Lower lobe of right lung (tissue), 2 donors: Measurements from ENCODE around the gene FASN. TPM values are rescaled to one million over a fixed set of nuclear protein-coding genes. Genes with fewer than 3 reads are reported as not detected.

ENCODE experiments used
- ATAC-seq, 2 donors: fragments of 200-7000 bp; cut with Tn5 transposase; one replicate each; pipeline ENCODE4 v1.9.1; 2020 to 2022; ENCODE audit warnings: mild to moderate bottlenecking in 2 of 2, moderate library complexity in 2 of 2
- DNase-seq: peaks from one replicate; pipeline ENCODE4 v3.0.0-alpha.2; 2020
- H3K27ac ChIP-seq: fragments of 200-600 bp; one replicate; pipeline ENCODE4 v1.8.0; 2022
- H3K27me3 ChIP-seq: fragments of 200-600 bp; one replicate; pipeline ENCODE4 v1.8.0; 2022; ENCODE audit warnings: low read depth
- H3K36me3 ChIP-seq: fragments of 200-600 bp; one replicate; pipeline ENCODE4 v1.8.0; 2022; ENCODE audit warnings: mild to moderate bottlenecking
- H3K4me1 ChIP-seq: fragments of 200-600 bp; one replicate; pipeline ENCODE4 v1.8.0; 2022
- H3K4me3 ChIP-seq: fragments of 200-600 bp; one replicate; pipeline ENCODE4 v1.8.0; 2022; ENCODE audit warnings: mild to moderate bottlenecking
- H3K9me3 ChIP-seq: fragments of 200-600 bp; one replicate; pipeline ENCODE4 v1.8.0; 2022
- CTCF ChIP-seq: fragments of 200-600 bp; IDR thresholded peaks from one replicate; pipeline ENCODE4 v1.8.0; 2022; ENCODE audit warnings: antibody characterized with exemption, mild to moderate bottlenecking
- intact Hi-C: fragments of 100-400 bp; cut with DNase I; formaldehyde crosslinking; loops from one replicate; pipeline ENCODE4 v1.11.0; 2022
- total RNA-seq: library from RNA; stranded (reverse); fragmentation: NEBNext Ultra II Directional; extraction: Animal tissue kit (Norgen Biotek cat#: 25700); gene quantifications from one replicate; pipeline ENCODE4 v1.2.1, GENCODE V29; 2021
- donor health status: DM: no; HTN: yes; CAD: no; lungs with severe emphysema.

The FASN gene
- total RNA-seq, 1 donor from 2014 or later: 302 TPM

GRCh38 chr17:82103553-82104451 is 5.8 kb upstream of the FASN start:
- H3K4me1 ChIP-seq: peaks cover 79% of the 10 kb centered on the region
- ATAC-seq (peak; percentile 42 to 49), DNase-seq (peak; percentile 86)
- H3K4me3 ChIP-seq: no peak overlapping the region
- no peaks in the 10 kb centered on the region for H3K27me3 ChIP-seq
- no peaks in the 10 kb centered on the region for H3K36me3 ChIP-seq
- intact Hi-C loops: no loop called here
- H3K27ac ChIP-seq: peak overlapping the region; percentile 91
- no peak for TF ChIP-seq CTCF
- H3K9me3 ChIP-seq: no peaks in the 10 kb centered on the region

GRCh38 chr17:82101767-82102679 is 4.0 kb upstream of the FASN start:
- DNase-seq: no peak
- Histone ChIP-seq H3K9me3 (no peaks in the 10 kb centered on the region), H3K27ac (peak overlapping the region; percentile 36), H3K4me3 (no peak overlapping the region), H3K27me3 (no peaks in the 10 kb centered on the region), H3K36me3 (no peaks in the 10 kb centered on the region), H3K4me1 (peaks cover 68% of the 10 kb centered on the region)
- TF ChIP-seq CTCF: no peak
- intact Hi-C loops: no loop called here
- ATAC-seq: no peak

GRCh38 chr17:82101301-82101715 is 3.3 kb upstream of the FASN start:
- TF ChIP-seq CTCF: no peak
- no peak for DNase-seq
- peaks cover 68% of the 10 kb centered on the region for H3K4me1 ChIP-seq
- ATAC-seq: no peak
- H3K27ac ChIP-seq: peak overlapping the region; percentile 6
- H3K9me3 ChIP-seq: no peaks in the 10 kb centered on the region
- no peak overlapping the region for H3K4me3 ChIP-seq
- no peaks in the 10 kb centered on the region for H3K27me3 ChIP-seq
- intact Hi-C loops: no loop called here
- H3K36me3 ChIP-seq: peaks cover 1% of the 10 kb centered on the region

DNA sequence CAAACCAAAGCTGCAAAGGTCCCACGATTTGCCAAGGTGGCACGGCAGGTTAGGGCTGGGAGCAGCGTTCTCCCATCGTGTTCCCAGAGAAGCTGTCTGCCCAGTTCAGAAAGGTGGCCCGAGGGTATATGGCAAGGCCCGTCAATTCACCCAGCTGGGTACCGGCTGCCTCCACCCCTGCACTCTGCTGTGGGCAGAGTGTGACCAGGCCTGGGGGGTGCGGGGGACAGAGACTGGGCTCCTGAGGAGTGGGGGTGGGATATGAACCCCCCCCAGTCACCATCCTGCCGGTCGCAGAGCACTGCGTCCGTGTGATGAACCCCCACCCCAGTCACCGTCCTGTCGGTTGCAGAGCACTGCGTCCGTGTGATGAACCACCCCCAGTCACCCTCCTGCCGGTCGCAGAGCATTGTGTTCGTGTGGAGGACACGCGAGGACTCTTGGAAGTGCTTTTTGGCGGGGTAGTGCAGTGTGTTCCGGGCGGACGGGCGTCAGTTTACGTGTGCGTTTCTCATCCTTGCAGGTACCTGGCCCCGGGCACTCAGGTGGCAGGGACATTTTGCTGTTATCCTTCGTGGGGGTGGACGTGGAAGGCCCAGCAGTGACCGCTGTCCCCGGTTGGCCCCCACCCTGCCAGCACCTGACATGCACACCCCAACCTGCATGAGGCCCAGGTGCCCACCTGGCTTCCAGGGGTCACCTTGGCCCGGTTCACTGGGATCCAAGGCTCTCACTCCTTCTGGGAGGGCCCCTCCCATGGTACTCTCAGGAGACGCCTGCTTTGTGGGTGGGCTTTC is 2.7 kb upstream of the FASN start:
- no peak for DNase-seq
- Histone ChIP-seq H3K36me3 (peaks cover 7% of the 10 kb centered on the region), H3K27ac (peak overlapping the region; percentile 6), H3K9me3 (no peaks in the 10 kb centered on the region), H3K27me3 (no peaks in the 10 kb centered on the region), H3K4me1 (peaks cover 68% of the 10 kb centered on the region), H3K4me3 (no peak overlapping the region)
- TF ChIP-seq CTCF: no peak
- no peak for ATAC-seq
- intact Hi-C loops: no loop called here
